OCI-LY7 (cell line): ENCODE measurements around the gene AATK.

ENCODE experiments used
- EZH2phosphoT487 ChIP-seq: fragments of 200-600 bp; sonication (generic); IDR thresholded peaks from 2 replicates; pipeline ENCODE4 v1.6.1; 2018; ENCODE audit warnings: low read depth, borderline replicate concordance, mild to moderate bottlenecking, mixed run types, antibody characterized with exemption, low read length, moderate library complexity, mixed read lengths
- TF ChIP-seq, protein P1 (sequence below): fragments of 200-600 bp; sonication (generic); conservative IDR thresholded peaks from 2 replicates; pipeline ENCODE4 v1.5.1; 2014; ENCODE audit warnings: mild to moderate bottlenecking, antibody characterized with exemption, low read length, moderate library complexity, mixed read lengths

DNA sequence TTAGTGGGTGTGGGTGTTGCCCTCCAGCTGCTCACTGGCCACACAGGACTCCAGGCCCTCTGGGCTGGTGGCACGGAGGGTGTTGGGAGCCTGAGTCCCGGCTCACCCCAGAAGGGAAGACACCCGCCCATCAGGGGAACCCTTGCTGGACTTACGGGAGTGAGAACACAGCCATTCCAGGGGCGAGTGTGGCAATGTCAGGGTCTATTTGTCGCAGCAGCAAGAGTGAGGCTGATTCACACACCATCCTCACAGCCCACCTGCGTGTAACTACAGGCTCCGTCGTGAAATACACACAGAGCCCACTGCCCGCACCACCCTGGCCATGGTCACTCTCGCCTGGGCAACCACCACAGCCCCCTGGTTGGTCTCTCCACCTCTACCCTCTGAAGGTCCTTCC is 17.8 kb upstream of the AATK start:
- TF ChIP-seq, protein P1, sequence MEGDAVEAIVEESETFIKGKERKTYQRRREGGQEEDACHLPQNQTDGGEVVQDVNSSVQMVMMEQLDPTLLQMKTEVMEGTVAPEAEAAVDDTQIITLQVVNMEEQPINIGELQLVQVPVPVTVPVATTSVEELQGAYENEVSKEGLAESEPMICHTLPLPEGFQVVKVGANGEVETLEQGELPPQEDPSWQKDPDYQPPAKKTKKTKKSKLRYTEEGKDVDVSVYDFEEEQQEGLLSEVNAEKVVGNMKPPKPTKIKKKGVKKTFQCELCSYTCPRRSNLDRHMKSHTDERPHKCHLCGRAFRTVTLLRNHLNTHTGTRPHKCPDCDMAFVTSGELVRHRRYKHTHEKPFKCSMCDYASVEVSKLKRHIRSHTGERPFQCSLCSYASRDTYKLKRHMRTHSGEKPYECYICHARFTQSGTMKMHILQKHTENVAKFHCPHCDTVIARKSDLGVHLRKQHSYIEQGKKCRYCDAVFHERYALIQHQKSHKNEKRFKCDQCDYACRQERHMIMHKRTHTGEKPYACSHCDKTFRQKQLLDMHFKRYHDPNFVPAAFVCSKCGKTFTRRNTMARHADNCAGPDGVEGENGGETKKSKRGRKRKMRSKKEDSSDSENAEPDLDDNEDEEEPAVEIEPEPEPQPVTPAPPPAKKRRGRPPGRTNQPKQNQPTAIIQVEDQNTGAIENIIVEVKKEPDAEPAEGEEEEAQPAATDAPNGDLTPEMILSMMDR = no peak
- TF ChIP-seq EZH2phosphoT487 = no peak
